Endodermal cell (in vitro differentiated cells): ENCODE results near the gene DAZAP2. TPM values are rescaled to one million over a fixed set of nuclear protein-coding genes. Genes with fewer than 3 reads are reported as not detected.

Experiments used
- DNase-seq: peaks from one replicate; pipeline ENCODE4 v3.0.0-alpha.2; 2017
- H3K27ac ChIP-seq: 2 replicates; pipeline ENCODE4 v1.5.1; 2013; ENCODE audit warnings: mild to moderate bottlenecking, low read depth, low read length, moderate library complexity
- H3K27me3 ChIP-seq: 2 replicates; pipeline ENCODE4 v1.6.1; 2013; ENCODE audit warnings: mild to moderate bottlenecking, low read length, moderate library complexity; ENCODE audit not compliant: insufficient read depth, control insufficient read depth, poor library complexity, severe bottlenecking
- H3K36me3 ChIP-seq: 2 replicates; pipeline ENCODE4 v1.7.0; 2013; ENCODE audit warnings: mild to moderate bottlenecking, low read length, moderate library complexity; ENCODE audit not compliant: control insufficient read depth, insufficient read depth
- H3K4me1 ChIP-seq: one replicate; pipeline ENCODE4 v1.7.0; 2013; ENCODE audit warnings: low read length; ENCODE audit not compliant: control insufficient read depth, insufficient read depth
- H3K4me3 ChIP-seq: 2 replicates; pipeline ENCODE4 v1.5.1; 2013; ENCODE audit warnings: mild to moderate bottlenecking, low read length, moderate library complexity
- H3K9ac ChIP-seq: 2 replicates; pipeline ENCODE4 v1.6.1; 2013; ENCODE audit warnings: mild to moderate bottlenecking, low read length, moderate library complexity; ENCODE audit not compliant: poor library complexity, severe bottlenecking; ENCODE audit errors: extremely low read depth
- H3K9me3 ChIP-seq: 2 replicates; pipeline ENCODE4 v1.6.1; 2013; ENCODE audit warnings: mild to moderate bottlenecking, low read length, moderate library complexity; ENCODE audit not compliant: control insufficient read depth
- H3K27ac Mint-ChIP-seq: 2 replicates; pipeline ENCODE4 v1.8.0; 2020; ENCODE audit warnings: mixed read lengths
- H3K27me3 Mint-ChIP-seq: 2 replicates; pipeline ENCODE4 v1.8.0; 2021; ENCODE audit warnings: mild to moderate bottlenecking, mixed read lengths; ENCODE audit not compliant: insufficient read depth
- H3K36me3 Mint-ChIP-seq: 2 replicates; pipeline ENCODE4 v1.8.0; 2020; ENCODE audit warnings: low read depth, mixed read lengths
- H3K4me1 Mint-ChIP-seq: 2 replicates; pipeline ENCODE4 v1.8.0; 2020; ENCODE audit warnings: mixed read lengths
- H3K4me3 Mint-ChIP-seq: 2 replicates; pipeline ENCODE4 v1.8.0; 2020; ENCODE audit warnings: mild to moderate bottlenecking, moderate library complexity, mixed read lengths
- H3K9me3 Mint-ChIP-seq: 2 replicates; pipeline ENCODE4 v1.8.0; 2020; ENCODE audit warnings: mild to moderate bottlenecking, mixed read lengths
- WGBS, 2 experiments: methylation state at CpG; one replicate each; pipeline versions ENCODE4 v1.1.5 to v1.1.7; 2013; ENCODE audit warnings: missing lambda C conversion rate in 2 of 2, mixed read lengths in 1 of 2; ENCODE audit not compliant: insufficient coverage in 1 of 2, insufficient read length in 1 of 2; 5-methylcytosine and 5-hydroxymethylcytosine counted together
- total RNA-seq, 2 donors: library from RNA; stranded (reverse); fragmentation: NEBNext Ultra II Directional in 1 of 2; extraction: Animal tissue kit (Norgen Biotek cat#: 25700) in 1 of 2; gene quantifications; 2 replicates in 1 of 2; 3 replicates in 1 of 2; pipeline ENCODE4 v1.2.1, GENCODE V29; 2021
- TF ChIP-seq, protein P1 (sequence below): fragments of 200-600 bp; sonication (generic); conservative IDR thresholded peaks from 2 replicates; pipeline ENCODE4 v1.5.0; 2021; ENCODE audit warnings: antibody characterized with exemption, mild to moderate bottlenecking

The DAZAP2 gene
- total RNA-seq, 2 donors from 2014 or later, result 31.5 to 42.7 TPM

DNA sequence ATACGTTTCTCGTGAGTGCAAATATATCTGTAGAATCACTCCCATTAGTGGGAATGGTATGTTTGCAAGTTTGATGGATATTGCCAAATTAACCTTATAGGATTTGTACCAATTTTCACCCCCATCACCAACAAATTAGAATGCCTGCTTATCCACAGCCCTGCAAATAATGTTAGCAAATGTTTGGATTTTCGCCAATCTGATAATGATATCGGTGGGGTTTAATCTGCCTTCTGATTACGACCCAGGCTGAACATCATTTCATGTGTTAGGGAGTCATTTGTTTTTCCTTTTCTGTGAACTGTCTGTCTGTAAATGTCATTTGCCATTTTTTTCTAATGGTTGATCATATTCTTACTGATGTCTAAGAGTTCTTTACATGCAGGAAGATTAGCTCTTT is 4.1 kb upstream of the DAZAP2 start:
- DNase-seq, result no peak
- H3K4me3 Mint-ChIP-seq, result no peak overlapping the region
- peaks cover 9% of the 10 kb centered on the region for H3K4me1 Mint-ChIP-seq
- no peaks in the 10 kb centered on the region for H3K36me3 Mint-ChIP-seq
- H3K27ac Mint-ChIP-seq, result no peak overlapping the region
- Histone ChIP-seq H3K27ac (no peak overlapping the region), H3K9me3 (no peaks in the 10 kb centered on the region), H3K4me3 (no peak overlapping the region), H3K4me1 (no peaks in the 10 kb centered on the region), H3K27me3 (no peaks in the 10 kb centered on the region), H3K9ac (no peak overlapping the region), H3K36me3 (no peaks in the 10 kb centered on the region)
- H3K9me3 Mint-ChIP-seq, result no peaks in the 10 kb centered on the region
- TF ChIP-seq, protein P1, sequence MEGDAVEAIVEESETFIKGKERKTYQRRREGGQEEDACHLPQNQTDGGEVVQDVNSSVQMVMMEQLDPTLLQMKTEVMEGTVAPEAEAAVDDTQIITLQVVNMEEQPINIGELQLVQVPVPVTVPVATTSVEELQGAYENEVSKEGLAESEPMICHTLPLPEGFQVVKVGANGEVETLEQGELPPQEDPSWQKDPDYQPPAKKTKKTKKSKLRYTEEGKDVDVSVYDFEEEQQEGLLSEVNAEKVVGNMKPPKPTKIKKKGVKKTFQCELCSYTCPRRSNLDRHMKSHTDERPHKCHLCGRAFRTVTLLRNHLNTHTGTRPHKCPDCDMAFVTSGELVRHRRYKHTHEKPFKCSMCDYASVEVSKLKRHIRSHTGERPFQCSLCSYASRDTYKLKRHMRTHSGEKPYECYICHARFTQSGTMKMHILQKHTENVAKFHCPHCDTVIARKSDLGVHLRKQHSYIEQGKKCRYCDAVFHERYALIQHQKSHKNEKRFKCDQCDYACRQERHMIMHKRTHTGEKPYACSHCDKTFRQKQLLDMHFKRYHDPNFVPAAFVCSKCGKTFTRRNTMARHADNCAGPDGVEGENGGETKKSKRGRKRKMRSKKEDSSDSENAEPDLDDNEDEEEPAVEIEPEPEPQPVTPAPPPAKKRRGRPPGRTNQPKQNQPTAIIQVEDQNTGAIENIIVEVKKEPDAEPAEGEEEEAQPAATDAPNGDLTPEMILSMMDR, result no peak
- no peaks in the 10 kb centered on the region for H3K27me3 Mint-ChIP-seq
- 92 to 96% methylated on average over 5 of the region's 5 CpGs for WGBS, 2 experiments

DNA sequence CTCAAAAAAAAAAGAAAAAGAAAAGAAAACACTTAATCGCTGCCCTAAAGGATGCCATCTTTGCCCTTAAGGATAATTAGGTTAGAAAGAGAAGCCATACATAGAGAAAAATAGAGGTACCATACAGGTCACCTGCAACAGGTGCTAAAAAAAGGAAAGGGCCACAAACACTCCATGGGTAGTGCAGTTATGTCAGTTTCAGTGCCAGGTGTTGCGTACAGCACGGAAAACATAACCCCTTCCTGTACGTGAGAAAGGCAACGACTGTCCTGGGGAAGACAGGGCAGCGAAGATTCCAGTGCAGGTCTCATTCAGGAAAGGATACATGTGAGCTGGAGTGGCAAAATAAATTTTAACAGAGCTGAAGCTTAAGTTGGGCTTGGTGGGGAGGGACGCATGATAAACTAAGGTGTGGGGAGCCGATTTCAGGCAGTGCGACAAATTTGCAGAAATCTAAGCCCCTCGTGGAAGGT is 553 bp upstream of the DAZAP2 start:
- 53 to 57% methylated on average over 10 of the region's 10 CpGs for whole genome bisulfite sequencing, 2 experiments
- H3K4me1 Mint-ChIP-seq, result peaks cover 18% of the 10 kb centered on the region
- H3K27ac ChIP-seq, result no peak overlapping the region

DNA sequence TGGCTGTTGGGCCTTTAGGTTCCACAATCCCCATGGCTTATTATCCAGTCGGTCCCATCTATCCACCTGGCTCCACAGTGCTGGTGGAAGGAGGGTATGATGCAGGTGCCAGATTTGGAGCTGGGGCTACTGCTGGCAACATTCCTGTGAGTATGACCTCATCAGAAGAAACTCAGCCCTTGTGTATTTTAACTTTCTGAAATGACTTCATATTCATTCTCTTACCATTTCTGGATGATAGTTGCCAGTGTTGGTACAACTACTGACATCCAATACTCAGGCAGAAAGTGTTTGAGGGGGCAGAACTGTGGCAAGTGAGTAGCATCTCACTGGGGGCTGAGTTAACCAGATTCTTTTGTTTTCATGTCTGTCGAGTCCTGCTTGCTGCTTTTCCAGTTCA is 2.3 kb downstream of the DAZAP2 start:
- Mint-ChIP-seq H3K27me3 (no peaks in the 10 kb centered on the region), H3K27ac (peak overlapping the region; percentile 96), H3K4me3 (no peak overlapping the region), H3K4me1 (peaks cover 21% of the 10 kb centered on the region), H3K36me3 (peaks cover 48% of the 10 kb centered on the region), H3K9me3 (no peaks in the 10 kb centered on the region)
- H3K27ac ChIP-seq, result no peak overlapping the region
- no peak for DNase-seq
- H3K4me1 ChIP-seq, result no peaks in the 10 kb centered on the region
- H3K27me3 ChIP-seq, result no peaks in the 10 kb centered on the region
- no peak overlapping the region for H3K9ac ChIP-seq
- TF ChIP-seq, protein P1, result no peak
- H3K9me3 ChIP-seq, result no peaks in the 10 kb centered on the region
- H3K36me3 ChIP-seq, result peaks cover 53% of the 10 kb centered on the region
- WGBS, 2 experiments, result 95 to 100% methylated on average over 1 to 2 of the region's 2 CpGs
- no peak overlapping the region for H3K4me3 ChIP-seq

More for the DNA sequence above, 553 bp upstream of the DAZAP2 start:
- H3K36me3 ChIP-seq, result peaks cover 28% of the 10 kb centered on the region
- H3K27ac Mint-ChIP-seq, result peak overlapping the region; percentile 100
- H3K9me3 ChIP-seq, result no peaks in the 10 kb centered on the region
- H3K4me3 Mint-ChIP-seq, result peak overlapping the region; percentile 96
- no peaks in the 10 kb centered on the region for H3K27me3 Mint-ChIP-seq
- no peak for DNase-seq
- no peaks in the 10 kb centered on the region for H3K9me3 Mint-ChIP-seq
- H3K4me1 ChIP-seq, result no peaks in the 10 kb centered on the region
- H3K27me3 ChIP-seq, result no peaks in the 10 kb centered on the region
- H3K4me3 ChIP-seq, result peak overlapping the region; percentile 97
- TF ChIP-seq, protein P1, result no peak
- H3K9ac ChIP-seq, result peak overlapping the region; percentile 100
- peaks cover 29% of the 10 kb centered on the region for H3K36me3 Mint-ChIP-seq
